K562 (cell line): ENCODE data around the gene RBFOX1. TPM values are rescaled to one million over a fixed set of nuclear protein-coding genes. Genes with fewer than 3 reads are reported as not detected.

Experiments used
- ATAC-seq: fragments of 200-7000 bp; cut with Tn5 transposase; 3 replicates; pipeline ENCODE4 v1.9.1; 2020; ENCODE audit warnings: moderate library complexity
- BruUV-seq: library from RNA; stranded (reverse); fragments of 400-500 nt; replicated peaks from 2 replicates; lab custom pipeline; 2021; lab: Mats Ljungman, UMichigan
- CTCF ChIA-PET: fragments of 300-600 bp; formaldehyde crosslinking; extraction: SDS; loops from one replicate; lab custom pipeline; 2021; ENCODE audit warnings: low intra/inter-chr PET ratio; lab: Yijun Ruan, JAX
- POLR2A ChIA-PET: fragments of 300-600, 350-650 bp; sonication (Branson Sonifier 250); formaldehyde crosslinking; extraction: SDS; loops from one replicate; lab custom pipeline; 2021; ENCODE audit warnings: antibody characterized with exemption, inconsistent platforms; lab: Yijun Ruan, JAX
- DNase-seq, 4 experiments: peaks; one replicate each; pipeline versions ENCODE4 v3.0.0 to v3.0.0-alpha.2; 2011 to 2018; ENCODE audit warnings: low spot score in 3 of 4, mixed read lengths in 3 of 4; ENCODE audit errors: extremely low read depth in 1 of 4
- FAIRE-seq: peaks from 2 replicates; lab custom pipeline; 2011; peaks lifted over from hg19 to GRCh38; lab: Jason Lieb, UNC
- H2AFZ ChIP-seq: 2 replicates; pipeline ENCODE4 v1.6.0; 2011; ENCODE audit warnings: low read depth, low read length, control low read depth, inconsistent platforms
- H3K27ac ChIP-seq: fragments of 200-600 bp; 3 replicates; pipeline ENCODE4 v1.8.0; 2011; ENCODE audit warnings: low read depth, mild to moderate bottlenecking, control low read depth, inconsistent platforms, low read length, moderate library complexity, mixed read lengths; ENCODE audit errors: extremely low read depth
- H3K27me3 ChIP-seq, 2 experiments: fragments of 300-600 bp in 1 of 2; 2 replicates in 1 of 2; 3 replicates in 1 of 2; pipeline versions ENCODE4 v1.6.0 to v1.8.0; 2011; ENCODE audit warnings: inconsistent platforms in 2 of 2, low read length in 2 of 2, mild to moderate bottlenecking in 1 of 2, mixed read lengths in 1 of 2, moderate library complexity in 1 of 2; ENCODE audit not compliant: control insufficient read depth in 2 of 2, insufficient read depth in 2 of 2
- H3K36me3 ChIP-seq: fragments of 300-600 bp; 3 replicates; pipeline ENCODE4 v1.8.0; 2011; ENCODE audit warnings: mild to moderate bottlenecking, low read length, inconsistent platforms; ENCODE audit not compliant: control insufficient read depth, insufficient read depth
- H3K4me1 ChIP-seq, 2 experiments: fragments of 200-600 bp in 1 of 2; replicated peaks in 1 of 2; 2 replicates in 1 of 2; 3 replicates in 1 of 2; pipeline versions ENCODE4 v1.5.1 to v1.8.0; 2011; ENCODE audit warnings: inconsistent platforms in 2 of 2, low read length in 2 of 2, mild to moderate bottlenecking in 1 of 2, mixed read lengths in 1 of 2, moderate library complexity in 1 of 2; ENCODE audit not compliant: control insufficient read depth in 2 of 2, insufficient read depth in 2 of 2
- H3K4me2 ChIP-seq: 2 replicates; pipeline ENCODE4 v1.6.1; 2011; ENCODE audit warnings: low read length, control low read depth, inconsistent platforms, mixed read lengths; ENCODE audit not compliant: insufficient read depth
- H3K4me3 ChIP-seq: fragments of 200-600 bp; sonication (generic), shearing (Covaris generic); 2 replicates; pipeline ENCODE4 v1.5.1; 2016; ENCODE audit warnings: control low read depth, inconsistent platforms
- H3K79me2 ChIP-seq: fragments of 200-600 bp; 3 replicates; pipeline ENCODE4 v1.8.0; 2011; ENCODE audit warnings: low read length, inconsistent platforms; ENCODE audit not compliant: control insufficient read depth, insufficient read depth
- H3K9ac ChIP-seq, 2 experiments: 2 replicates each; pipeline versions ENCODE4 v1.6.0 to v1.6.1; 2011; ENCODE audit warnings: low read depth in 2 of 2, low read length in 2 of 2, control low read depth in 1 of 2, inconsistent platforms in 1 of 2, mild to moderate bottlenecking in 1 of 2, mixed read lengths in 1 of 2; ENCODE audit not compliant: insufficient read depth in 1 of 2
- H3K9me1 ChIP-seq: one replicate; pipeline ENCODE4 v1.6.0; 2011; ENCODE audit warnings: inconsistent platforms, mild to moderate bottlenecking, low read length, moderate library complexity; ENCODE audit not compliant: control insufficient read depth, insufficient read depth
- H3K9me3 ChIP-seq: replicated peaks from 2 replicates; pipeline ENCODE4 v1.5.1; 2011; ENCODE audit warnings: low read depth, low read length, inconsistent platforms; ENCODE audit not compliant: control insufficient read depth, insufficient read depth
- H4K20me1 ChIP-seq: replicated peaks from 2 replicates; pipeline ENCODE4 v1.6.1; 2011; ENCODE audit warnings: low read length, inconsistent platforms, mixed read lengths; ENCODE audit not compliant: control insufficient read depth, insufficient read depth
- ERF ChIP-seq: fragments of 450-650 bp; formaldehyde crosslinking; IDR thresholded peaks from 2 replicates; pipeline ENCODE4 v1.4.0; 2020; ENCODE audit warnings: mild to moderate bottlenecking, mixed read lengths
- HSF4 ChIP-seq: fragments of 250-450 bp; sonication (Bioruptor Pico); IDR thresholded peaks from 2 replicates; pipeline ENCODE4 v2.1.2; 2022; ENCODE audit warnings: mild to moderate bottlenecking, moderate library complexity, borderline replicate concordance
- TAF1 ChIP-seq: IDR thresholded peaks from 2 replicates; pipeline ENCODE4 v1.6.1; 2011; ENCODE audit warnings: mild to moderate bottlenecking, low read length, moderate library complexity; ENCODE audit not compliant: insufficient read depth, control insufficient read depth, severe bottlenecking; ENCODE audit errors: extremely low read depth
- WGBS: fragments of 100-300 bp; shearing (Covaris generic); methylation state at CpG from one replicate; pipeline ENCODE4 v1.1.6; 2016; ENCODE audit warnings: low coverage, mixed read lengths; ENCODE audit not compliant: insufficient coverage; ENCODE audit errors: missing lambda C conversion rate; 5-methylcytosine and 5-hydroxymethylcytosine counted together
- in situ Hi-C: fragments of 300-500 bp; cut with MboI; formaldehyde crosslinking; loops from 4 replicates; pipeline ENCODE4 v1.15.0; 2018; ENCODE audit warnings: inconsistent platforms, mixed read lengths
- intact Hi-C: fragments of 100-400 bp; cut with micrococcal nuclease; formaldehyde crosslinking; loops from 2 replicates; pipeline ENCODE4 v1.14.2; 2022
- polyA plus RNA-seq, 8 experiments: library from polyadenylated mRNA; depleted of rRNA in 4 of 8; stranded (reverse) in 5 of 8; unstranded in 3 of 8; fragments of >200 nt; fragmentation: Nextera tagmentation in 2 of 8; fragmentation: Illumina TruSeq in 1 of 8; extraction: Ambion mirVana in 2 of 8; extraction: Trizol in 1 of 8; gene quantifications; 2 replicates each; pipeline versions ENCODE4 v1.2.1 to v1.2.3, GENCODE V29; 2011 to 2014; ENCODE audit warnings: inconsistent platforms in 1 of 8, missing spikeins in 1 of 8
- total RNA-seq, 7 experiments: library from RNA; depleted of rRNA in 6 of 7; stranded (reverse); fragments of >200 nt in 6 of 7; fragmentation: Illumina TruSeq in 2 of 7; extraction: Trizol in 2 of 7; gene quantifications; 2 replicates each; pipeline versions ENCODE4 v1.2.1 to v1.2.3, GENCODE V29; 2011 to 2021; ENCODE audit warnings: low replicate concordance in 1 of 7
- TF ChIP-seq, protein P1 (sequence below): fragments of 450-650 bp; IDR thresholded peaks from 2 replicates; pipeline ENCODE4 v1.6.1; 2016; ENCODE audit warnings: mild to moderate bottlenecking
- TF ChIP-seq, protein P2 (sequence below): fragments of 250-450 bp; sonication (Bioruptor Pico); IDR thresholded peaks from 2 replicates; pipeline ENCODE4 v1.4.0; 2020
- TF ChIP-seq, protein P3 (sequence below), 2 experiments: fragments of 200-800 bp in 1 of 2; sonication (Bioruptor generic) in 1 of 2; sonication (generic) in 1 of 2; formaldehyde crosslinking in 1 of 2; IDR thresholded peaks in 1 of 2; conservative IDR thresholded peaks in 1 of 2; 2 replicates each; pipeline versions ENCODE4 v1.5.0 to v1.6.1; 2016 to 2020; ENCODE audit warnings: missing compliant biosample characterization in 1 of 2, missing genetic modification characterization in 1 of 2, missing genetic modification reagents in 1 of 2
- TF ChIP-seq, protein P4 (sequence below): fragments of 250-450 bp; sonication (Bioruptor Pico); IDR thresholded peaks from 2 replicates; pipeline ENCODE4 v1.8.0; 2022; ENCODE audit warnings: inconsistent platforms, mild to moderate bottlenecking, moderate library complexity, borderline replicate concordance
- TF ChIP-seq, protein P5 (sequence below): sonication (generic); formaldehyde crosslinking; IDR thresholded peaks from 2 replicates; pipeline ENCODE4 v1.8.1; 2023; ENCODE audit warnings: mild to moderate bottlenecking, missing genetic modification reagents

Gene RBFOX1
- total and polyA plus RNA-seq, 9 of the 15 experiments (the other 6 are each of a cell fraction or from before 2014, with no cell fraction given), result 0.03 TPM; not detected in 8

DNA sequence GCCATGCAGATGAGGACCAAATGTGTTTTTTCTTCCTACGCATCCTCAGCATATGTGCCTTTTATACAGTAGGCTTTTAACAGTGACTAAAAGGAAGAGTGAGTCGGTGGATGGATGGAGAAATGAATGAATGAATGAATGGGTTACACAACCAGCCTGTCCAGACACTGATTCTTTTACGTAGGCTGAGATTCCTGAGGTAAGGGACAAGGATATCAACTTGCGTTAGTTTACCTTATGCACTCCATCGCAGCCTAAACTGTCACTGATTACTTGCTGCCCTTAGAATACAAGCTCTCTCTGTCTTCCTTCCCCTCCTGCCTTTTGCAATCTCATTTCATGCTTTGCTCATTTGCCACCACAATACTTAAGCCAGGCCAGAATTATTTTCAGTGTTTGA is 59.0 kb downstream of the RBFOX1 start:
- Histone ChIP-seq H4K20me1 (no peaks in the 10 kb centered on the region; the same call in 1 of the 2 replicates), H3K79me2 (no peaks in the 10 kb centered on the region), H3K36me3 (no peaks in the 10 kb centered on the region), H3K4me3 (no peak overlapping the region), H3K9me3 (no peaks in the 10 kb centered on the region), H2AFZ (no peak overlapping the region), H3K27me3 (peaks cover 0 to 2% of the 10 kb centered on the region in 2 experiments; a peak in 1 of 5 replicates), H3K27ac (no peak overlapping the region), H3K4me1 (no peaks in the 10 kb centered on the region), H3K9ac (no peak overlapping the region), H3K9me1 (no peaks in the 10 kb centered on the region), H3K4me2 (no peak overlapping the region)
- 2% methylated on average over 5 of the region's 5 CpGs for WGBS
- in situ Hi-C loops, result no loop called here
- no peak for ATAC-seq
- POLR2A ChIA-PET, result no interaction called here
- no TSS peak for BruUV-seq
- no peak for FAIRE-seq
- no peak for DNase-seq
- CTCF ChIA-PET, result no interaction called here
- intact Hi-C loops, result no loop called here
- TF ChIP-seq, protein P1, sequence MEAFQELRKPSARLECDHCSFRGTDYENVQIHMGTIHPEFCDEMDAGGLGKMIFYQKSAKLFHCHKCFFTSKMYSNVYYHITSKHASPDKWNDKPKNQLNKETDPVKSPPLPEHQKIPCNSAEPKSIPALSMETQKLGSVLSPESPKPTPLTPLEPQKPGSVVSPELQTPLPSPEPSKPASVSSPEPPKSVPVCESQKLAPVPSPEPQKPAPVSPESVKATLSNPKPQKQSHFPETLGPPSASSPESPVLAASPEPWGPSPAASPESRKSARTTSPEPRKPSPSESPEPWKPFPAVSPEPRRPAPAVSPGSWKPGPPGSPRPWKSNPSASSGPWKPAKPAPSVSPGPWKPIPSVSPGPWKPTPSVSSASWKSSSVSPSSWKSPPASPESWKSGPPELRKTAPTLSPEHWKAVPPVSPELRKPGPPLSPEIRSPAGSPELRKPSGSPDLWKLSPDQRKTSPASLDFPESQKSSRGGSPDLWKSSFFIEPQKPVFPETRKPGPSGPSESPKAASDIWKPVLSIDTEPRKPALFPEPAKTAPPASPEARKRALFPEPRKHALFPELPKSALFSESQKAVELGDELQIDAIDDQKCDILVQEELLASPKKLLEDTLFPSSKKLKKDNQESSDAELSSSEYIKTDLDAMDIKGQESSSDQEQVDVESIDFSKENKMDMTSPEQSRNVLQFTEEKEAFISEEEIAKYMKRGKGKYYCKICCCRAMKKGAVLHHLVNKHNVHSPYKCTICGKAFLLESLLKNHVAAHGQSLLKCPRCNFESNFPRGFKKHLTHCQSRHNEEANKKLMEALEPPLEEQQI, result no peak
- TF ChIP-seq, protein P2, sequence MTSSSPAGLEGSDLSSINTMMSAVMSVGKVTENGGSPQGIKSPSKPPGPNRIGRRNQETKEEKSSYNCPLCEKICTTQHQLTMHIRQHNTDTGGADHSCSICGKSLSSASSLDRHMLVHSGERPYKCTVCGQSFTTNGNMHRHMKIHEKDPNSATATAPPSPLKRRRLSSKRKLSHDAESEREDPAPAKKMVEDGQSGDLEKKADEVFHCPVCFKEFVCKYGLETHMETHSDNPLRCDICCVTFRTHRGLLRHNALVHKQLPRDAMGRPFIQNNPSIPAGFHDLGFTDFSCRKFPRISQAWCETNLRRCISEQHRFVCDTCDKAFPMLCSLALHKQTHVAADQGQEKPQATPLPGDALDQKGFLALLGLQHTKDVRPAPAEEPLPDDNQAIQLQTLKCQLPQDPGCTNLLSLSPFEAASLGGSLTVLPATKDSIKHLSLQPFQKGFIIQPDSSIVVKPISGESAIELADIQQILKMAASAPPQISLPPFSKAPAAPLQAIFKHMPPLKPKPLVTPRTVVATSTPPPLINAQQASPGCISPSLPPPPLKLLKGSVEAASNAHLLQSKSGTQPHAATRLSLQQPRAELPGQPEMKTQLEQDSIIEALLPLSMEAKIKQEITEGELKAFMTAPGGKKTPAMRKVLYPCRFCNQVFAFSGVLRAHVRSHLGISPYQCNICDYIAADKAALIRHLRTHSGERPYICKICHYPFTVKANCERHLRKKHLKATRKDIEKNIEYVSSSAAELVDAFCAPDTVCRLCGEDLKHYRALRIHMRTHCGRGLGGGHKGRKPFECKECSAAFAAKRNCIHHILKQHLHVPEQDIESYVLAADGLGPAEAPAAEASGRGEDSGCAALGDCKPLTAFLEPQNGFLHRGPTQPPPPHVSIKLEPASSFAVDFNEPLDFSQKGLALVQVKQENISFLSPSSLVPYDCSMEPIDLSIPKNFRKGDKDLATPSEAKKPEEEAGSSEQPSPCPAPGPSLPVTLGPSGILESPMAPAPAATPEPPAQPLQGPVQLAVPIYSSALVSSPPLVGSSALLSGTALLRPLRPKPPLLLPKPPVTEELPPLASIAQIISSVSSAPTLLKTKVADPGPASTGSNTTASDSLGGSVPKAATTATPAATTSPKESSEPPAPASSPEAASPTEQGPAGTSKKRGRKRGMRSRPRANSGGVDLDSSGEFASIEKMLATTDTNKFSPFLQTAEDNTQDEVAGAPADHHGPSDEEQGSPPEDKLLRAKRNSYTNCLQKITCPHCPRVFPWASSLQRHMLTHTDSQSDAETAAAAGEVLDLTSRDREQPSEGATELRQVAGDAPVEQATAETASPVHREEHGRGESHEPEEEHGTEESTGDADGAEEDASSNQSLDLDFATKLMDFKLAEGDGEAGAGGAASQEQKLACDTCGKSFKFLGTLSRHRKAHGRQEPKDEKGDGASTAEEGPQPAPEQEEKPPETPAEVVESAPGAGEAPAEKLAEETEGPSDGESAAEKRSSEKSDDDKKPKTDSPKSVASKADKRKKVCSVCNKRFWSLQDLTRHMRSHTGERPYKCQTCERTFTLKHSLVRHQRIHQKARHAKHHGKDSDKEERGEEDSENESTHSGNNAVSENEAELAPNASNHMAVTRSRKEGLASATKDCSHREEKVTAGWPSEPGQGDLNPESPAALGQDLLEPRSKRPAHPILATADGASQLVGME (CRISPR knock-in tag), result no peak
- TF ChIP-seq HSF4 (no peak), ERF (CRISPR knock-in tag) (no peak), TAF1 (no peak)
- TF ChIP-seq, protein P3, sequence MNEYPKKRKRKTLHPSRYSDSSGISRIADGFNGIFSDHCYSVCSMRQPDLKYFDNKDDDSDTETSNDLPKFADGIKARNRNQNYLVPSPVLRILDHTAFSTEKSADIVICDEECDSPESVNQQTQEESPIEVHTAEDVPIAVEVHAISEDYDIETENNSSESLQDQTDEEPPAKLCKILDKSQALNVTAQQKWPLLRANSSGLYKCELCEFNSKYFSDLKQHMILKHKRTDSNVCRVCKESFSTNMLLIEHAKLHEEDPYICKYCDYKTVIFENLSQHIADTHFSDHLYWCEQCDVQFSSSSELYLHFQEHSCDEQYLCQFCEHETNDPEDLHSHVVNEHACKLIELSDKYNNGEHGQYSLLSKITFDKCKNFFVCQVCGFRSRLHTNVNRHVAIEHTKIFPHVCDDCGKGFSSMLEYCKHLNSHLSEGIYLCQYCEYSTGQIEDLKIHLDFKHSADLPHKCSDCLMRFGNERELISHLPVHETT (CRISPR knock-in tag; conservative IDR thresholded peaks at IDR 0.05 in 1 of 2, IDR thresholded peaks at IDR 0.05 in 1 of 2), result no peak
- TF ChIP-seq, protein P4, sequence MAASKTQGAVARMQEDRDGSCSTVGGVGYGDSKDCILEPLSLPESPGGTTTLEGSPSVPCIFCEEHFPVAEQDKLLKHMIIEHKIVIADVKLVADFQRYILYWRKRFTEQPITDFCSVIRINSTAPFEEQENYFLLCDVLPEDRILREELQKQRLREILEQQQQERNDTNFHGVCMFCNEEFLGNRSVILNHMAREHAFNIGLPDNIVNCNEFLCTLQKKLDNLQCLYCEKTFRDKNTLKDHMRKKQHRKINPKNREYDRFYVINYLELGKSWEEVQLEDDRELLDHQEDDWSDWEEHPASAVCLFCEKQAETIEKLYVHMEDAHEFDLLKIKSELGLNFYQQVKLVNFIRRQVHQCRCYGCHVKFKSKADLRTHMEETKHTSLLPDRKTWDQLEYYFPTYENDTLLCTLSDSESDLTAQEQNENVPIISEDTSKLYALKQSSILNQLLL (CRISPR knock-in tag), result no peak
- TF ChIP-seq, protein P5, sequence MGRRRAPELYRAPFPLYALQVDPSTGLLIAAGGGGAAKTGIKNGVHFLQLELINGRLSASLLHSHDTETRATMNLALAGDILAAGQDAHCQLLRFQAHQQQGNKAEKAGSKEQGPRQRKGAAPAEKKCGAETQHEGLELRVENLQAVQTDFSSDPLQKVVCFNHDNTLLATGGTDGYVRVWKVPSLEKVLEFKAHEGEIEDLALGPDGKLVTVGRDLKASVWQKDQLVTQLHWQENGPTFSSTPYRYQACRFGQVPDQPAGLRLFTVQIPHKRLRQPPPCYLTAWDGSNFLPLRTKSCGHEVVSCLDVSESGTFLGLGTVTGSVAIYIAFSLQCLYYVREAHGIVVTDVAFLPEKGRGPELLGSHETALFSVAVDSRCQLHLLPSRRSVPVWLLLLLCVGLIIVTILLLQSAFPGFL, result no peak
